Duodenal mucosa (tissue), 2 donors: Measurements from ENCODE around the gene QRFPR.

ENCODE experiments used
- H3K27ac ChIP-seq: one replicate; pipeline ENCODE4 v1.7.0; 2013; ENCODE audit warnings: low read depth, low read length
- H3K27me3 ChIP-seq, 2 donors: one replicate each; pipeline ENCODE4 v1.7.0; 2013; ENCODE audit warnings: low read length in 2 of 2, control low read depth in 1 of 2; ENCODE audit not compliant: insufficient read depth in 2 of 2, control insufficient read depth in 1 of 2
- H3K36me3 ChIP-seq, 2 donors: one replicate each; pipeline ENCODE4 v1.7.0; 2013; ENCODE audit warnings: low read length in 2 of 2, control low read depth in 1 of 2; ENCODE audit not compliant: insufficient read depth in 2 of 2, control insufficient read depth in 1 of 2
- H3K4me1 ChIP-seq, 2 donors: one replicate each; pipeline ENCODE4 v1.7.0; 2013; ENCODE audit warnings: low read length in 2 of 2, control low read depth in 1 of 2; ENCODE audit not compliant: insufficient read depth in 2 of 2, control insufficient read depth in 1 of 2
- H3K4me3 ChIP-seq, 2 donors: one replicate each; pipeline ENCODE4 v1.7.0; 2013; ENCODE audit warnings: low read length in 2 of 2, low read depth in 1 of 2
- H3K9ac ChIP-seq, 2 donors: one replicate each; pipeline ENCODE4 v1.7.0; 2013; ENCODE audit warnings: low read length in 2 of 2, low read depth in 1 of 2
- H3K9me3 ChIP-seq, 2 donors: one replicate each; pipeline ENCODE4 v1.7.0; 2013; ENCODE audit warnings: low read length in 2 of 2, control low read depth in 1 of 2; ENCODE audit not compliant: control insufficient read depth in 1 of 2

The QRFPR gene

DNA sequence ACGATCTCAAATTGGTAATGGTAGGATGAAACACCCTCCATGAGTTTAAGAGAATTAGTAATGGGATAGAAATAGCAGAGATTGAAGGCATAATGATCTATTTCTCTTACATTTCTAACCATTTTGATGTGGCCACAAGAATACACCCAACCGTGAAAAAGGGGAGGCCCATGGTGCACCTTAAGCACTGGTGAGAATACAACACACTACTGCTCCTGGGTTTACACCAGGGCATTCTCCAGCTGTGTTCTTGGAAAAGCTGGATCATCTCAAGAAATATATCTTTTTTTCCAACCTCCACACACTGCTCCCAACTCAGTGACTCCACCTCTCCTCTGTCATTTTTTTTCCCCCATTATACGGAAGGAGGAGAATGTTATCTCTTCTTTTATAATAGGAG lies 1.5 kb downstream of the QRFPR start:
- no peak overlapping the region for H3K4me3 ChIP-seq
- no peaks in the 10 kb centered on the region for H3K4me1 ChIP-seq
- H3K9ac ChIP-seq: no peak overlapping the region
- no peak overlapping the region for H3K27ac ChIP-seq
- H3K36me3 ChIP-seq: no peaks in the 10 kb centered on the region
- peaks cover 19 to 26% of the 10 kb centered on the region in 2 donors for H3K27me3 ChIP-seq
- no peaks in the 10 kb centered on the region for H3K9me3 ChIP-seq

DNA sequence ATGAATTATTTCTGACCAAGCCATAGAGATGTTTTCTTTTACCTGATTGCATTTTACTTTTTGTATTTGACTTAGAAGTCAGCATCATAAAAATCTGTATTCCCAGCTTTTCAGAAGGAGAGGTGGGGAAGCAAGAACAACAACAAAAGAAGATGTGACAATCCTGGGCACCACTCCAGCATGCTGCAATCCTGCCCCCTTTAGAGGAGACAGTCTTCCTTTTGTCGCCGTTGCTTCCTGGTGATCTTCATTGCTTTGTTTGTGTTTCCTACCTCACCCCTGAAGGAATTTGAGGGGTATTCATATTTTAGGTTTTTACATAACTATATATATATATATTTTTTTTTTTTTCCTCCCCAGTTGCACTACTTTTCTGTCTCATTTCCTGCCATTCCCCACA lies 3.7 kb downstream of the QRFPR start:
- no peak overlapping the region for H3K27ac ChIP-seq
- H3K9ac ChIP-seq: no peak overlapping the region
- H3K4me1 ChIP-seq: no peaks in the 10 kb centered on the region
- H3K27me3 ChIP-seq: peaks cover 15 to 22% of the 10 kb centered on the region in 2 donors
- no peak overlapping the region for H3K4me3 ChIP-seq
- H3K36me3 ChIP-seq: no peaks in the 10 kb centered on the region
- H3K9me3 ChIP-seq: no peaks in the 10 kb centered on the region

DNA sequence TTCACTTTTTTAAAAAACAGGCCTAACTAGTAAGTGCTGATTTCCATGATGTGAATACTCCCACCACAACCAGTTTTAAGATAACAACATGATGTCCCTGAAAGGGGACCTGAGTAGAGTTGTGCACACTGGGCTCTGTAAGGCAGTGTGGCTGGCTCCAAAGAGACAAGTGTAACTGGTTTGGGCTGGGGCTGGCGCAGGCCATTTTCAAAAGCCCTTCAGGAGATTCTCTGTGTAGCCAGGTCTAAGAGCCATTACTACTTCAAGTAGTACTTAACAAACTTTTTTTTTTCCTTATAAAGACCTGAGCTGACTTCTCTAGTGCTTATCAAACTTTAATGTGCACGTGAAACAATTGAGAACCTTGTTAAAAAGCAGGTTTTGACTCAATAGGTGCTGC lies 4.3 kb downstream of the QRFPR start:
- Histone ChIP-seq H3K27me3 (peaks cover 15 to 22% of the 10 kb centered on the region in 2 donors), H3K9me3 (no peaks in the 10 kb centered on the region), H3K9ac (no peak overlapping the region), H3K36me3 (no peaks in the 10 kb centered on the region), H3K4me3 (no peak overlapping the region), H3K27ac (no peak overlapping the region), H3K4me1 (no peaks in the 10 kb centered on the region)

DNA sequence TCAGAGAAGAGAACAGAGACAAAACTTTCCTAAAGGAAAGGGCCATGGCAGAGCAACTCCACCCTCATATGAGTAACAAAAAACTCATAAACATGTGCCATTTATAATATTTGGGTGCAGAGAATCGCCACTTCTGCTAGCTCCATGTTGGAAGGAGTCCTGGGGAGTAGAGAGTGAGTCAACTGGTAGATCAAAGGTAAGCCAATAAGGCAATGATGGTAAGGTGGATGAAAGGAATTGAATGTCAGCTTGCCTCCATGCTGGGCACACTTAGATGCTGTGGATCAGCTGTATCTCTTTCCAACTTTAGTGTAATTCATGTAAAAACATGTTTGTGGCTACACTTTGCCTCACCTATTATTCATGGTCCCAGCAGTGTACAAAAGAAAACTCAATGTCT lies 4.7 kb downstream of the QRFPR start:
- H3K4me1 ChIP-seq: no peaks in the 10 kb centered on the region
- no peaks in the 10 kb centered on the region for H3K36me3 ChIP-seq
- no peak overlapping the region for H3K27ac ChIP-seq
- peaks cover 15 to 22% of the 10 kb centered on the region in 2 donors for H3K27me3 ChIP-seq
- H3K9me3 ChIP-seq: no peaks in the 10 kb centered on the region
- H3K9ac ChIP-seq: no peak overlapping the region
- no peak overlapping the region for H3K4me3 ChIP-seq

DNA sequence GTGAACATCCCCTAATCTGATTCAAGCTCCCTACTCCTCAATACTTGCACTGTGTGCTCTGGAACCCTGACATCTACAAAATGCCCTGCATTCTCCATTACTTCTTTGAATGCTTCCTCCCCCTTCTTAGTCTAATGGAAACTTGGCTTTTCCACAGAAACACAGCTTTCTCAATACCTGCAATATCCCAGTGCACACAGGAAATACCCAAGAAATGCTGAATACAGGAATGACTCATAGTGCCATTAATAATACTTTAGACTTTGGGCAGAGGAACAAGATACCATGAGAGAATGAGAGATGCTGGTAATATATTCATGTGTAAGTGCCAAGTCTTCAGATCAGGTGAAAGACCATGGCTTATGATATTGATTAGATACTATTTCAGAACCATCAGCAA lies 5.6 kb downstream of the QRFPR start:
- no peaks in the 10 kb centered on the region for H3K36me3 ChIP-seq
- H3K4me3 ChIP-seq: no peak overlapping the region
- peaks cover 6 to 13% of the 10 kb centered on the region in 2 donors for H3K27me3 ChIP-seq
- H3K9ac ChIP-seq: no peak overlapping the region
- H3K4me1 ChIP-seq: no peaks in the 10 kb centered on the region
- no peaks in the 10 kb centered on the region for H3K9me3 ChIP-seq
- H3K27ac ChIP-seq: no peak overlapping the region

DNA sequence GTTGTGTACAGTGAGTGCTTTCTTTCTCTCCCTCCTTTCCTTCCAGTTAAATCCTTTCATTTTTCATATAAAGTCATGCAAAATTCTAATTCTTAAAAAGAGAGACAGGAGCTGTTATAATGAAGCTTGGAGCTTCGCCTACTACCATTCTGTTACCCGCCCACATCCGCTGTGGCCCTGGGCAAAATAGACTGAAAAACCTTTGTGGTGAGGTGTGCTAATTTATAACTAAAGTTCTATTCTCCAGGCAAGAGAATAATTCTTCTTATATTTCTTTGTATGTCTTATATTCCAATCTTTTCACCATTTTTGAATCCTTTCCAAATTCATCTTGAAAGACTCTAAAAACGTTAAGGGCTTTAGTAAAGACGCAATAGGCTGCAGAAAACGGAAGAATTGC lies 7.0 kb downstream of the QRFPR start:
- Histone ChIP-seq H3K27ac (no peak overlapping the region), H3K9me3 (no peaks in the 10 kb centered on the region), H3K9ac (no peak overlapping the region), H3K36me3 (no peaks in the 10 kb centered on the region), H3K4me3 (no peak overlapping the region), H3K27me3 (peaks cover 0 to 1% of the 10 kb centered on the region in 2 donors), H3K4me1 (no peaks in the 10 kb centered on the region)

DNA sequence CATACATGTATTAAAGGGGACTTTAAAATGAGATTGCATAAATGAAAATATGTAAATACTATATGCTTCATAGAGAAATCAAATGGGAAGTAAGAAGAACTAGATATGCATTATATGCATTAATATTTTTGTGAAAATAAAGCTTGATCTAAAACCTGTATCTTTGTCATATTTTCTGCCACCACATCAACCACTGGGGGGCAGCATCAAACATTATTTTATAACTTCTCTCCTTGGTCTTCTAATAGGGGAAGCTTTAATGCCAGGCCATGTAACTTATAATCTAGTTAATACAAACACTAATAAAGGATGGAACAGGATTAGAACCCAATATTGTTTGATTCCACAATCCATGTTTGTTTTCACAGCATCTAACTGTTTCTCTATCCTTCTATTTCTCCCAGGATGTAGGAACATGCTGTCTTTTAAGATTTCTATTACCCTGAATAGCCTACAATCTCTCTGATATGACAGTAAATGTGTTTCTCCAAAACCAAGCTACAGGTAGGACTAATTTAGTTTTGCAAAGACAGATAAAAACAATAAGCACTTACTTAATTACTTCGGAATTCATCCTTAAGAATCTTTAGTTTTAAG lies 10.0 kb downstream of the QRFPR start:
- Histone ChIP-seq H3K27me3 (no peaks in the 10 kb centered on the region), H3K9ac (no peak overlapping the region), H3K27ac (no peak overlapping the region), H3K4me1 (no peaks in the 10 kb centered on the region), H3K4me3 (no peak overlapping the region), H3K36me3 (no peaks in the 10 kb centered on the region), H3K9me3 (no peaks in the 10 kb centered on the region)

DNA sequence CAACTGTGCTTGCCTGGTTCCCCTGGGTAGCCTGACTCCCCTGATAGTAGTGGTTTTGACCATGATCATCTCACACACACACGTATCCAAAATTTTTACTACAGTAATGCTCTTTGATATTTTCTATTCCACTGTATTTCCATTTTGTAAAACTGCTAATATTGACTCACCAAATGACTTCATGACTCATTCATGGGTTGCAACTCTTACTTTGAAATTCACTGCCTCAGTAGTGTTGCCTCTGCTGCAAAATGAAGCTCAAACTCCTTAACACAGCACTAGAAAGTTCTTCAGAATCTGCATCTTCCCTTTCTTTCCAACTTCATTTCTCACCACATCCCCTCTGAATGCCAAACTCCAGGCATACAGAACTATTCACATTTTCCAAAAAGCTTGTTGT lies 20.3 kb downstream of the QRFPR start:
- H3K4me3 ChIP-seq: no peak overlapping the region
- no peaks in the 10 kb centered on the region for H3K9me3 ChIP-seq
- H3K9ac ChIP-seq: no peak overlapping the region
- no peak overlapping the region for H3K27ac ChIP-seq
- H3K4me1 ChIP-seq: no peaks in the 10 kb centered on the region
- H3K36me3 ChIP-seq: no peaks in the 10 kb centered on the region
- H3K27me3 ChIP-seq: no peaks in the 10 kb centered on the region

DNA sequence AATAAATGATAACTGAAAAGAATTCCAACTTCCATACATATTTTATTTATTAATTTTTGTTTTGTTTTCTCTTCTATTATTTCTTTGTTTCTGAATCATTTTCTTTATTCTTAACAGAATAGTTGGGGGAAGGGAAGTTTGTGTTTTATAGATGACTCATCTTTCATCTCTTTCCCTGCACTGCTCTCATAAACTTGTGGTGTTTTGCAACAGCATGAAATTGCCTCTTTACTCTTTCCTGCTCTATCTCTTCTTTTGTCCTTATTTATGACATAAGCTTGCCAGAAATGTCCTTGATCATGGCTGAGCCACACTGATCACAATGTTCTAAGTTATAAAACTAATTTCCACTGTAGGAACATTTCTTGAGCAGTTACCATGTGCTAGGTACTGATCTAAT lies 22.3 kb downstream of the QRFPR start:
- Histone ChIP-seq H3K9ac (no peak overlapping the region), H3K27ac (no peak overlapping the region), H3K36me3 (no peaks in the 10 kb centered on the region), H3K9me3 (no peaks in the 10 kb centered on the region), H3K4me1 (no peaks in the 10 kb centered on the region), H3K4me3 (no peak overlapping the region), H3K27me3 (no peaks in the 10 kb centered on the region)

DNA sequence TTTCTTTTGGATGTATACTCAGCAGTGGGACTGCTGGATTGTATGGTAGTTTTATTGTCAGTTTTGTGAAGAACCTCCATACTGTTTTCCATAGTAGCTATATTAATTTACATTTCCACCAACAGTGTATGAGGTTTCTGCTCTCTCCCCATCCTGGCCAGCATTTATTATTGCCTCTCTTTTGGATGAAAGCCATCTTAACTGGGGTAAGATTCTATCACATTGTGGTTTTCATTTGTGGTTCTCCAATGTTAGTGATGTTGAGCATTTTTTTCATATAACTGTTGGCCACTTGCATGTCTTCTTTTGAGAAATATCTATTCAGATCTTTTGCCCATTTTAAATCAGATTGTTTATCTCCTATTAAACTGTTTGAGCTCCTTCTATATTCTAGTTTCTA lies 27.6 kb downstream of the QRFPR start:
- H3K27ac ChIP-seq: no peak overlapping the region

DNA sequence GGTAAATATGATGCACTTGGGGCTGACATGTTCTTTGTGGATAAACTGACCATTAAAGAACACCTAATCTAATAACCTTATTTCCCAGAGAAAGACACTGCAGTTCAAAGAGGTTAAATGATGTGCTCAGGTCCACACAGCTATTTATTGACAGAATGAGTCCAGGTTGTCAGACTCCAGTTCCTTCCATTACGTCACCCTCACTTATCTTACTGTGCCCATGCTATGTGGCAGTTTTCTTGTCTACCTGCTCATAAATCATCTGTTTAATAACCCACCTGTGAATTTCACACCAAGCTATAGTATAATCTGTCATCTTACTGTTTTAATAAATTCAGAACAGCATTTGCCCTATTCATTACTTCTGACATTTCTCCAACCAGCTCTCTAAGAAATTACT lies 36.7 kb downstream of the QRFPR start:
- Histone ChIP-seq H3K27ac (no peak overlapping the region), H3K36me3 (no peaks in the 10 kb centered on the region), H3K4me1 (no peaks in the 10 kb centered on the region), H3K9ac (no peak overlapping the region), H3K27me3 (no peaks in the 10 kb centered on the region), H3K4me3 (no peak overlapping the region), H3K9me3 (no peaks in the 10 kb centered on the region)

More for the DNA sequence above, 27.6 kb downstream of the QRFPR start:
- Histone ChIP-seq H3K9me3 (no peaks in the 10 kb centered on the region), H3K9ac (no peak overlapping the region), H3K4me1 (no peaks in the 10 kb centered on the region), H3K4me3 (no peak overlapping the region), H3K27me3 (no peaks in the 10 kb centered on the region), H3K36me3 (no peaks in the 10 kb centered on the region)
